Lower leg skin (tissue), 4 donors: ENCODE data around the gene LY6G5C. TPM values are rescaled to one million over a fixed set of nuclear protein-coding genes. Genes with fewer than 3 reads are reported as not detected.

Experiments
- DNase-seq, 2 donors: peaks; one replicate each; pipeline ENCODE4 v3.0.0-alpha.2; 2019; ENCODE audit warnings: low spot score in 2 of 2
- H3K4me3 ChIP-seq: fragments of 200-600 bp; sonication (generic); 2 replicates; pipeline ENCODE4 v1.5.1; 2017; ENCODE audit warnings: mild to moderate bottlenecking, low read depth; ENCODE audit not compliant: poor library complexity, severe bottlenecking
- POLR2A ChIP-seq, 2 donors: fragments of 450-650 bp; IDR thresholded peaks; one replicate each; pipeline ENCODE4 v1.6.1; 2016 to 2017; ENCODE audit warnings: antibody characterized with exemption in 2 of 2, mild to moderate bottlenecking in 1 of 2, moderate library complexity in 1 of 2
- WGBS, 2 donors: methylation state at CpG; one replicate each; pipeline ENCODE4 v1.1.5; 2018; 5-methylcytosine and 5-hydroxymethylcytosine counted together
- intact Hi-C: fragments of 100-400 bp; cut with DNase I; formaldehyde crosslinking; loops from one replicate; pipeline ENCODE4 v1.15.0; 2023; ENCODE audit warnings: low total_unique reads
- total RNA-seq, 4 donors: library from RNA; depleted of rRNA; stranded (reverse); fragments of >200 nt; gene quantifications; one replicate each; pipeline ENCODE4 v1.1.0, GENCODE V29; 2016
- TF ChIP-seq, protein P1 (sequence below), 3 donors: fragments of 450-650 bp; IDR thresholded peaks; one replicate each; pipeline ENCODE4 v1.5.1; 2016; ENCODE audit warnings: antibody characterized with exemption in 3 of 3, mild to moderate bottlenecking in 3 of 3, moderate library complexity in 2 of 3

LY6G5C gene
- total RNA-seq, 4 donors from 2014 or later = 1.6 TPM; not detected in 3

DNA sequence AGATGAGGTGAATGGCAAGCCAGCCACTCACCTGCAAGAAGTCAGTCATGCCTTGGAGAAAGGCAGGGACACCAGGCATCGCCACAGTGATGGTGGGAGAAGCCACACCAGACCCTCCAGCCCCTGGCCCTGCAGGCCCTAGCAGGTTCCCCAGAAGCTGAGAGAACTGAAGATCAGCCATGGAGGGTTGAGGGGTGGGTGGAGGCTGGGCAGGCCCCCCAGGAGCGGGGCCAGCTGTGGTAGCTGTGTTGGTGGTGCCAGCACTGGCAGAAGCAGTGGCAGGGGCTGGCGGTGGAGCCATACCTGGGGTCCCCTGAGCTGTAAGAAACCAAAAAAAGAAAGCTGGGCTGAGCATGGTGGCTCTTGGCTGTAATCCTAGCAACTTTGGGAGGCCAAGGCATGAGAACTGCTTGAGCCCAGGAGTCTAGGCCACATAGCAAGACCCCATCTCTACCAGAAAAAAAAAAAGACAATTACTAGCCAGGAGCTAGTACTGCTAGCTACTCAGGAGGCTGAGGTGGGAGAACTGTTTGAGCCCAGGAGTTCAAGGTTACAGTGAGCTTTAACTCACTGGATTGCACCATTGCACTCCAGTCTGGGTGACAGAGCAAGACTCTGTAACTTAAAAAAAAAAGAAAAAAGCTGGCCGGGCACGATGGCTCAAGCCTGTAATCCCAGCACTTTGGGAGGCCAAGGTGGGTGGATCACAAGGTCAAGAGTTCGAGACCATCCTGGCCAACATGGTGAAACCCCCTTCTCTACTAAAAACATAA is 37.9 kb downstream of the LY6G5C start:
- DNase-seq = no peak
- no peak for TF ChIP-seq POLR2A (IDR thresholded peaks at IDR 0.05)
- TF ChIP-seq, protein P1, sequence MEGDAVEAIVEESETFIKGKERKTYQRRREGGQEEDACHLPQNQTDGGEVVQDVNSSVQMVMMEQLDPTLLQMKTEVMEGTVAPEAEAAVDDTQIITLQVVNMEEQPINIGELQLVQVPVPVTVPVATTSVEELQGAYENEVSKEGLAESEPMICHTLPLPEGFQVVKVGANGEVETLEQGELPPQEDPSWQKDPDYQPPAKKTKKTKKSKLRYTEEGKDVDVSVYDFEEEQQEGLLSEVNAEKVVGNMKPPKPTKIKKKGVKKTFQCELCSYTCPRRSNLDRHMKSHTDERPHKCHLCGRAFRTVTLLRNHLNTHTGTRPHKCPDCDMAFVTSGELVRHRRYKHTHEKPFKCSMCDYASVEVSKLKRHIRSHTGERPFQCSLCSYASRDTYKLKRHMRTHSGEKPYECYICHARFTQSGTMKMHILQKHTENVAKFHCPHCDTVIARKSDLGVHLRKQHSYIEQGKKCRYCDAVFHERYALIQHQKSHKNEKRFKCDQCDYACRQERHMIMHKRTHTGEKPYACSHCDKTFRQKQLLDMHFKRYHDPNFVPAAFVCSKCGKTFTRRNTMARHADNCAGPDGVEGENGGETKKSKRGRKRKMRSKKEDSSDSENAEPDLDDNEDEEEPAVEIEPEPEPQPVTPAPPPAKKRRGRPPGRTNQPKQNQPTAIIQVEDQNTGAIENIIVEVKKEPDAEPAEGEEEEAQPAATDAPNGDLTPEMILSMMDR (IDR thresholded peaks at IDR 0.05) = no peak
- 88 to 90% methylated on average over 6 of the region's 6 CpGs for WGBS, 2 donors
- intact Hi-C loops = no loop called here
- H3K4me3 ChIP-seq = no peak overlapping the region

DNA sequence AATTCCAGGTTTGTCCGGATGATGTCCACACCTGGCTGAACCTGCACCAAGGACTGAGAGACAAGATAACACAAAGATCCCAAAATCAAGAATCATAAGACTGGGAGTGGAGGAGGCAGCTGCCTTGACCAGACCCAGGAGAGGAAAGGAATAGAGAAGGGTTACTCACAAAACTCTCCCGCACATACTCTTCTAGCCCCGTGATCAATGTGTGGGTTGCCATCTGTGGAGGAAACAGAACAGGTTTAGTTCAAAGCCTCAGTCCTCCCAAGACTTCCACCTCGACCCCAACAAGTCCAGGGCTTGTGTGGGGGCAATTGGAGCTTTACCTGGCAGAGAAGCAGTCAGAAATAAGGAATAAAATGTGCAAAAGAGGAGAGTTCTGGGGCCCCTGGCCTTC is 39.5 kb downstream of the LY6G5C start:
- TF ChIP-seq, protein P1 (IDR thresholded peaks at IDR 0.05) = no peak
- 88 to 92% methylated on average over 4 of the region's 4 CpGs for WGBS, 2 donors
- DNase-seq = no peak
- no peak overlapping the region for H3K4me3 ChIP-seq
- intact Hi-C loops = no loop called here

DNA sequence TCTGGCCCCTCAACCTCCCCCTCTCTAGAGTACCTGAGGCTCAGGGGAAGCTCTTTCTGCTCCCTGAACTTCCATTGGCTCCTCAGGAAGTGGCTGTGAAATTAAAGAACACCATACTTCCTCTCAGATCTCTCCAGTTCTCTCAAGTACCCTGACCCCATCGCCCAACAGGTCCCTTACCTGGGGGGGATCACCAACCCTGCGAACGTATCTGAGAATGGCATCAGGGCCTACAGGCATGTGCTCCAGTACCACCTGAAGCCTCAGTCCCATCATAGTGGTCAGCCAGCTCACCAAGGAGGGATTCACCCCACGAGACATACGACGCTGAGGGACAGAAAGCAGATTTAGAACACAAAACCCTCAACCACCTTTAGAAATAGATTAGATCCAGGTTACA is 40.3 kb downstream of the LY6G5C start:
- intact Hi-C loops = no loop called here
- TF ChIP-seq, protein P1 (IDR thresholded peaks at IDR 0.05) = no peak
- no peak for TF ChIP-seq POLR2A (IDR thresholded peaks at IDR 0.05)
- DNase-seq = no peak
- no peak overlapping the region for H3K4me3 ChIP-seq
- 94 to 98% methylated on average over 6 of the region's 6 CpGs for WGBS, 2 donors

DNA sequence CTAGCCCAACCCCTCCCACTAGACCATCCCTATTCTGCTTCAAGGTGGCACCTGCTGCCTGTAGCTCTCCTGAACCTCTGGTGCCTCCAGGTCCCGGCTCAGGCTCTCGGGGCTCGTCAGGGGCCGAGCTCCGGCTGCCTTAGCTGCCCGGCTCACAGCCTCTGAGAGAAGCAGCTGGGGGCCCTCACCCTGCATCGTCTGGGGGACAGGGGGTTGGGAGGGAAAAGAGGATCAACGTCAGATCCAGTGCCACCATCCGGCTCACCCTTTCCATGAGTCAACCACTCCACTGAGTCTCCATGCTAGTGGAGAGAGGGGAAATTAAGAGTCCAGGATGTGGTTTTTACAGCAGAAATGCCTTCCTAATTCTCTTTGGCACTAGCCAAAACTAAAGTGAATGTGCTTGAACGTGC is 41.4 kb downstream of the LY6G5C start:
- no peak overlapping the region for H3K4me3 ChIP-seq
- no peak for DNase-seq
- 69 to 84% methylated on average over 9 to 10 of the region's 10 CpGs for WGBS, 2 donors
- no peak for TF ChIP-seq POLR2A (IDR thresholded peaks at IDR 0.05)
- TF ChIP-seq, protein P1 (IDR thresholded peaks at IDR 0.05) = no peak
- intact Hi-C loops = no loop called here

DNA sequence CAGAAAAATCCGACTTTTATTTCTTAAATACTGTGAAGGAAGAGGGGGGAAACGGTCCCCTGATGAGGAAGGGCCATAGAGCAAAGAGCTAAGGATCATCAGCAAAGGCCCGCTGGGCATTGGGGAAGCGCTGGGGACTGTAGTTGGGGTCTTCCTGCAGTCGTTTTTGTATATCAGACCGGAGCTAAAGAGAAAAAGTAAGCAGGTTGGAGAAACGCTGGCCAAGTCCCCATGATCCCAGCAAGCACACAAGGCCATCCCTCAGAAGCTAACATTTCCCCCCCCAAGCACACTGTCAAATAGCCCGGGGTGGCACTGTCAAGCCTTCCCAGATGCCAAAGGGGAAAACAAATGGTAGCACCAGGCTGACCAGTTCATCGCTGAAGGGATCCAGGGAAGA is 41.8 kb downstream of the LY6G5C start:
- intact Hi-C loops = no loop called here
- H3K4me3 ChIP-seq = no peak overlapping the region
- TF ChIP-seq, protein P1 (IDR thresholded peaks at IDR 0.05) = no peak
- no peak for TF ChIP-seq POLR2A (IDR thresholded peaks at IDR 0.05)
- 77 to 88% methylated on average over 9 of the region's 9 CpGs for WGBS, 2 donors
- no peak for DNase-seq
